ENCODE results near the gene DGCR8.

DNA sequence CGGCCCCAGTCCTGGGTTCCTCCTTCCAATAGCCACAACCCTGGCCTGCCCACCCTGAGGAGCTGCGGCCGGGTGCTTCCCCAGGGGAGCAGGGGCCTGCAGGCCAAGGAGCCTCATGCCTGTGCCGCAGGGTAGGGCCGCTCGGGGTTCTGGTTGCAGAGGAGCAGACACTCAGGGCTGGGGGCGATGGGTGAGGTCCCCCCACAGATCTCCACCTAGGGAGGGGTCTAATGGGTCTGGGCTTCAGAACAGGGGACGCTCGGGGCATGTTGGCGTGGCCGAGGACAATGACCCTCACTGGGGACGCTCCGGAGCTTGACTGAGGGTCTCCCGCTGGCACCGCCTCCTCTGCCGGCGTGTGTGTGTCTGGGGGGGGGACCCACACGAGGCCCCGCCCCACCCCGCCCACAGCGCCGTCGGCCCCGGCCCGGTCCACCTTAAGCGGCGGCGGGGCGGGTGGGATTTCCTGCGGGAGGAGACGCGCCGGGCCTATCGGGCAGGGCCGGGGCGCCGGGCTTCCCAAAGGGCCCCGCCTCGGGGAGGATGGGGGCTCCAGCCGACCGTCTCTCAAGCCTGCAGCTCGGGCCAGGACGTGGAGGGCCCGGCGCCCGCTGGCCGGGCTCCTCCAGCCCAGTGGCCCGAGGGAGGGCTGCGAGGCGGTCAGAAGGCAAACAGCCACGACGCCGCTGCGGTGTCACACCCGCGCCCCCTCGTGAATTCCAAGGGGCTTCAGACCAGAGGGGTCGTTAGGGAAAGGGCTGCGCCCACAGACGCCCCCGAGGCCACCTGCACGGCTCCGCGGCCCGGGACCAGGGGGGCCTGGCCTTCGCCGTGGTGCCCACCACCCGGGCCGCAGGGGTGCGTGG, 50.9 kb downstream of the DGCR8 start:
- TF ChIP-seq, protein P1, sequence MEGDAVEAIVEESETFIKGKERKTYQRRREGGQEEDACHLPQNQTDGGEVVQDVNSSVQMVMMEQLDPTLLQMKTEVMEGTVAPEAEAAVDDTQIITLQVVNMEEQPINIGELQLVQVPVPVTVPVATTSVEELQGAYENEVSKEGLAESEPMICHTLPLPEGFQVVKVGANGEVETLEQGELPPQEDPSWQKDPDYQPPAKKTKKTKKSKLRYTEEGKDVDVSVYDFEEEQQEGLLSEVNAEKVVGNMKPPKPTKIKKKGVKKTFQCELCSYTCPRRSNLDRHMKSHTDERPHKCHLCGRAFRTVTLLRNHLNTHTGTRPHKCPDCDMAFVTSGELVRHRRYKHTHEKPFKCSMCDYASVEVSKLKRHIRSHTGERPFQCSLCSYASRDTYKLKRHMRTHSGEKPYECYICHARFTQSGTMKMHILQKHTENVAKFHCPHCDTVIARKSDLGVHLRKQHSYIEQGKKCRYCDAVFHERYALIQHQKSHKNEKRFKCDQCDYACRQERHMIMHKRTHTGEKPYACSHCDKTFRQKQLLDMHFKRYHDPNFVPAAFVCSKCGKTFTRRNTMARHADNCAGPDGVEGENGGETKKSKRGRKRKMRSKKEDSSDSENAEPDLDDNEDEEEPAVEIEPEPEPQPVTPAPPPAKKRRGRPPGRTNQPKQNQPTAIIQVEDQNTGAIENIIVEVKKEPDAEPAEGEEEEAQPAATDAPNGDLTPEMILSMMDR (IDR thresholded peaks at IDR 0.05), result no peak
- no peak for TF ChIP-seq ZFX (IDR thresholded peaks at IDR 0.05; ENCODE audit: borderline replicate concordance)
